Measurements from ENCODE around the gene TCAP.
A peak's percentile ranks its signal among the peaks of the same experiment; 100 is the strongest.

GRCh38 chr17:39653662-39654331 lies 11.4 kb upstream of the TCAP start:
- TF ChIP-seq CTCF (IDR thresholded peaks at IDR 0.05; ENCODE audit: low read depth, low read length) (peak; percentile 90), EZH2phosphoT487 (IDR thresholded peaks at IDR 0.05; ENCODE audit: low read depth) (no peak)

All from OCI-LY3 (cell line).